ENCODE results near the gene FBXL13. TPM values are rescaled to one million over a fixed set of nuclear protein-coding genes. Genes with fewer than 3 reads are reported as not detected.

Gene FBXL13
- total RNA-seq = 2.1 and 2.2 TPM in 2 replicates

GRCh38 chr7:103074519-103075336, at the start of gene FBXL13, which contains the start of gene ARMC10:
Gene FBXL13, minus strand, starts transcription at chr7:103074796.
Gene ARMC10, plus strand, starts transcription at chr7:103075140. Its CDS starts 133 bp downstream, at chr7:103075273.
- Histone ChIP-seq H3K4me1 (ENCODE audit: insufficient read depth, low read length) (peaks cover 14% of the 10 kb centered on the region), H3K9me3 (ENCODE audit: low read depth, low read length) (no peaks in the 10 kb centered on the region), H3K4me3 (ENCODE audit: insufficient read depth, low read length) (peak within 1 kb of the TSS; percentile 97), H3K27me3 (ENCODE audit: insufficient read depth, low read length) (no peaks in the 10 kb centered on the region), H2AFZ (ENCODE audit: low read length) (peak within 1 kb of the TSS; percentile 99), H3K79me2 (ENCODE audit: insufficient read depth, low read length) (peaks cover 40% of the 10 kb centered on the region), H3K36me3 (ENCODE audit: insufficient read depth, low read length) (no peaks in the 10 kb centered on the region), H3K4me2 (ENCODE audit: insufficient read depth, low read length) (peak within 1 kb of the TSS; percentile 93), H4K20me1 (ENCODE audit: insufficient read depth, low read length) (peaks cover 9% of the 10 kb centered on the region), H3K27ac (ENCODE audit: low read depth, low read length) (peak within 1 kb of the TSS; percentile 84)
- DNase-seq (ENCODE audit: insufficient read length, low spot score, missing footprints) = peak; percentile 98
- peak; percentile 5 for TF ChIP-seq CTCF (IDR thresholded peaks at IDR 0.05; ENCODE audit: extremely low read depth, low read depth, low read length)

DNA sequence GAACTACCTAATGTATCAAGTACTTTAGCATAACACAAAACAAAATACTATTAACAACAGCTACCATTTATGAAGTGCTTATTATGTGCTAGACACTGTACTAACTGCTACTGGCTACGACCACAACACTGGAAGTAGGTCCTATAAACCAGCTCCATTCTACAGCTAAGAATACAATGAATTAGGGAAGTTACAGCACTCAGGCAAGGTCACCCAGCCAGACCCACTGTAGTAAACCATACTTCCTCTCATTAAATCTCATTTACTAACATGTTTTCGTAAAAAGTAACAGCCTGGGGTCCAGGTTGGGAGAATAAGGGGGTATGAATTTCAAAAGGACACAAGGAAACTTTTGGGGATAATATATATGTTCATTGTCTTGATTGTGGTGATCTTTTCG, 48.9 kb upstream of the FBXL13 start:
- no peak for DNase-seq (ENCODE audit: insufficient read length, low spot score, missing footprints)
- H4K20me1 ChIP-seq (ENCODE audit: insufficient read depth, low read length) = no peaks in the 10 kb centered on the region
- no peaks in the 10 kb centered on the region for H3K79me2 ChIP-seq (ENCODE audit: insufficient read depth, low read length)
- TF ChIP-seq CTCF (IDR thresholded peaks at IDR 0.05; ENCODE audit: extremely low read depth, low read depth, low read length) = no peak
- H2AFZ ChIP-seq (ENCODE audit: low read length) = no peak overlapping the region
- no peaks in the 10 kb centered on the region for H3K9me3 ChIP-seq (ENCODE audit: low read depth, low read length)
- H3K27ac ChIP-seq (ENCODE audit: low read depth, low read length) = no peak overlapping the region
- H3K36me3 ChIP-seq (ENCODE audit: insufficient read depth, low read length) = peaks cover 15% of the 10 kb centered on the region
- H3K4me2 ChIP-seq (ENCODE audit: insufficient read depth, low read length) = no peak overlapping the region
- no peak overlapping the region for H3K4me3 ChIP-seq (ENCODE audit: insufficient read depth, low read length)
- H3K4me1 ChIP-seq (ENCODE audit: insufficient read depth, low read length) = no peaks in the 10 kb centered on the region
- H3K27me3 ChIP-seq (ENCODE audit: insufficient read depth, low read length) = no peaks in the 10 kb centered on the region

DNA sequence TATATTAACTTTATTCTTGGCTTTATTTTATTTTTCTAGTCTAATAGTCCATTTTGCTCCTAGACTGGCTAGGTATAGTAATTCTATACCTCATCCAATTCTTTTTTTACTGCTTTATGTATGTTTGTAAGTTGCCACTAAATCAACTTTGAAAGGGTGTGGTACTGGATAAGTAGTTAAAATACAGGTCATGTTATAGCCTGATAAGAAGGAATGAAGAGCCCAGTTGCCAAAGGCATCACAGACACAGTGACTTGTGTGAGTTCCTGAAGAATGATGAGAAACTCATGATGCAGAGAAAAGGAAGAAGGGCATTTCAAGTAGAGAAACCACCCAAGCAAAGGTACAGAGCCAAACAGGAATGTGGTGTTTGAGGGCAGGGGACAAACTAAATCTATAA, 47.0 kb upstream of the FBXL13 start:
- H3K4me3 ChIP-seq (ENCODE audit: insufficient read depth, low read length) = no peak overlapping the region
- peaks cover 5% of the 10 kb centered on the region for H3K36me3 ChIP-seq (ENCODE audit: insufficient read depth, low read length)
- H4K20me1 ChIP-seq (ENCODE audit: insufficient read depth, low read length) = no peaks in the 10 kb centered on the region
- no peak for DNase-seq (ENCODE audit: insufficient read length, low spot score, missing footprints)
- H3K4me2 ChIP-seq (ENCODE audit: insufficient read depth, low read length) = no peak overlapping the region
- no peak for TF ChIP-seq CTCF (IDR thresholded peaks at IDR 0.05; ENCODE audit: extremely low read depth, low read depth, low read length)
- no peaks in the 10 kb centered on the region for H3K27me3 ChIP-seq (ENCODE audit: insufficient read depth, low read length)
- H3K79me2 ChIP-seq (ENCODE audit: insufficient read depth, low read length) = no peaks in the 10 kb centered on the region
- no peak overlapping the region for H3K27ac ChIP-seq (ENCODE audit: low read depth, low read length)
- H3K4me1 ChIP-seq (ENCODE audit: insufficient read depth, low read length) = no peaks in the 10 kb centered on the region
- no peak overlapping the region for H2AFZ ChIP-seq (ENCODE audit: low read length)
- no peaks in the 10 kb centered on the region for H3K9me3 ChIP-seq (ENCODE audit: low read depth, low read length)

- Histone ChIP-seq H3K4me1 (ENCODE audit: insufficient read depth, low read length) (no peaks in the 10 kb centered on the region), H3K27ac (ENCODE audit: low read depth, low read length) (no peak overlapping the region), H3K4me2 (ENCODE audit: insufficient read depth, low read length) (no peak overlapping the region), H3K36me3 (ENCODE audit: insufficient read depth, low read length) (peaks cover 5% of the 10 kb centered on the region), H2AFZ (ENCODE audit: low read length) (no peak overlapping the region), H3K9me3 (ENCODE audit: low read depth, low read length) (no peaks in the 10 kb centered on the region), H3K27me3 (ENCODE audit: insufficient read depth, low read length) (no peaks in the 10 kb centered on the region), H3K79me2 (ENCODE audit: insufficient read depth, low read length) (no peaks in the 10 kb centered on the region), H4K20me1 (ENCODE audit: insufficient read depth, low read length) (no peaks in the 10 kb centered on the region), H3K4me3 (ENCODE audit: insufficient read depth, low read length) (no peak overlapping the region)
- no peak for TF ChIP-seq CTCF (IDR thresholded peaks at IDR 0.05; ENCODE audit: extremely low read depth, low read depth, low read length)
- no peak for DNase-seq (ENCODE audit: insufficient read length, low spot score, missing footprints)
Observed at GRCh38 chr7:103120362-103120761, 45.8 kb upstream of the FBXL13 start.

All from osteoblast (primary cell).